Measurements from ENCODE around the gene MYLK. TPM values are rescaled to one million over a fixed set of nuclear protein-coding genes. Genes with fewer than 3 reads are reported as not detected.

MYLK gene
- total and polyA plus RNA-seq, 2 donors (not counting 1 experiment from before 2014, with no cell fraction given): 0.51 TPM; not detected in 1

DNA sequence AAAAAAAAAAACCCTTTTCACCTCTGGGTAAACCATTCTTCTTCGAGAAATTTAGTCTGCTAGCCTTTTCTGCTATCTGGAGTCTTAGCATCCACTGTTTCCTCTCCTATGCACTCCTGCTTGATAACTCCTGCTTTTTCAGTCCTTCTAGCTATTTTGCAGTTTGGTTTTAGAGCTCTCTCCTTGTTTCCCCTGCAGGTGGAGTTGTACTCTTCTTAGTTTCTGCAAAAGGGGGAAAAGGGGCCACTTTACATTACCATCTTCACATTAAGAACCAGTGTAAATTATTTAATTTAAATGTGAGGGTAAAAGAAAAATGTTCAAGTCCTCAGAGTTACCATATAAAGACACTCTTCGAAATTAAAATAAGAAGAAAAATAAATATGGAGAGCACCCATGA, 23.6 kb upstream of the MYLK start:
- ChIA-PET CTCF (interaction anchor here (0.7 kb wide), 1 partner anchor 75 kb away, joined by 4 read pairs; no protein-coding TSS in a partner anchor), POLR2A (no interaction called here)
- no peaks in the 10 kb centered on the region for H3K9me3 Mint-ChIP-seq (ENCODE audit: insufficient read depth)
- no peak overlapping the region for H3K4me3 ChIP-seq (ENCODE audit: control extremely low read depth in 1 of 5, extremely low read depth in 1 of 5, insufficient read depth in 1 of 5, low read depth in 2 of 5, low read length in 4 of 5)
- no peaks in the 10 kb centered on the region for H3K36me3 ChIP-seq (replicated peaks in 1 of 2; ENCODE audit: control extremely low read depth in 1 of 2, control insufficient read depth in 1 of 2, extremely low read depth in 1 of 2, insufficient read depth in 2 of 2, low read length in 1 of 2)
- intact Hi-C loops (cut with micrococcal nuclease): no loop called here
- no peaks in the 10 kb centered on the region for H4K20me1 ChIP-seq (ENCODE audit: control insufficient read depth, insufficient read depth, low read length, poor library complexity, severe bottlenecking)
- no peaks in the 10 kb centered on the region for H3K27me3 Mint-ChIP-seq
- ATAC-seq (ENCODE audit: low read depth) (no peak), DNase-seq (no peak)
- no peaks in the 10 kb centered on the region for H3K4me1 ChIP-seq (ENCODE audit: control insufficient read depth in 2 of 2, insufficient read depth in 2 of 2, low read length in 2 of 2)
- TF ChIP-seq, protein P1, sequence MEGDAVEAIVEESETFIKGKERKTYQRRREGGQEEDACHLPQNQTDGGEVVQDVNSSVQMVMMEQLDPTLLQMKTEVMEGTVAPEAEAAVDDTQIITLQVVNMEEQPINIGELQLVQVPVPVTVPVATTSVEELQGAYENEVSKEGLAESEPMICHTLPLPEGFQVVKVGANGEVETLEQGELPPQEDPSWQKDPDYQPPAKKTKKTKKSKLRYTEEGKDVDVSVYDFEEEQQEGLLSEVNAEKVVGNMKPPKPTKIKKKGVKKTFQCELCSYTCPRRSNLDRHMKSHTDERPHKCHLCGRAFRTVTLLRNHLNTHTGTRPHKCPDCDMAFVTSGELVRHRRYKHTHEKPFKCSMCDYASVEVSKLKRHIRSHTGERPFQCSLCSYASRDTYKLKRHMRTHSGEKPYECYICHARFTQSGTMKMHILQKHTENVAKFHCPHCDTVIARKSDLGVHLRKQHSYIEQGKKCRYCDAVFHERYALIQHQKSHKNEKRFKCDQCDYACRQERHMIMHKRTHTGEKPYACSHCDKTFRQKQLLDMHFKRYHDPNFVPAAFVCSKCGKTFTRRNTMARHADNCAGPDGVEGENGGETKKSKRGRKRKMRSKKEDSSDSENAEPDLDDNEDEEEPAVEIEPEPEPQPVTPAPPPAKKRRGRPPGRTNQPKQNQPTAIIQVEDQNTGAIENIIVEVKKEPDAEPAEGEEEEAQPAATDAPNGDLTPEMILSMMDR (IDR thresholded peaks at IDR 0.05): no peak
- no peak for TF ChIP-seq EZH2 (IDR thresholded peaks at IDR 0.05; ENCODE audit: borderline replicate concordance, insufficient read depth, low read depth, low read length, poor library complexity, severe bottlenecking)
- no peaks in the 10 kb centered on the region for H3K4me1 Mint-ChIP-seq
- WGBS (ENCODE audit: insufficient coverage): 67% methylated on average over 1 of the region's 2 CpGs
- H3K27ac Mint-ChIP-seq: no peak overlapping the region
- no peak overlapping the region for H2AFZ ChIP-seq (ENCODE audit: insufficient read depth, low read depth, low read length, poor library complexity, severe bottlenecking)
- H3K27me3 ChIP-seq (replicated peaks in 1 of 4; ENCODE audit: control extremely low read depth in 1 of 4, control insufficient read depth in 3 of 4, insufficient read depth in 4 of 4, low read length in 3 of 4): no peaks in the 10 kb centered on the region
- no peaks in the 10 kb centered on the region for H3K79me2 ChIP-seq (ENCODE audit: control insufficient read depth, insufficient read depth, low read length)
- H3K9me3 ChIP-seq (ENCODE audit: control extremely low read depth in 1 of 3, control insufficient read depth in 2 of 3, insufficient read depth in 1 of 3, low read length in 2 of 3): no peaks in the 10 kb centered on the region
- H3K27ac ChIP-seq (ENCODE audit: low read length in 2 of 2): no peak overlapping the region
- H3K4me2 ChIP-seq (replicated peaks; ENCODE audit: low read depth, low read length, poor library complexity, severe bottlenecking): no peak overlapping the region
- H3K9ac ChIP-seq (ENCODE audit: low read length): no peak overlapping the region
- no peak overlapping the region for H3K4me3 Mint-ChIP-seq

DNA sequence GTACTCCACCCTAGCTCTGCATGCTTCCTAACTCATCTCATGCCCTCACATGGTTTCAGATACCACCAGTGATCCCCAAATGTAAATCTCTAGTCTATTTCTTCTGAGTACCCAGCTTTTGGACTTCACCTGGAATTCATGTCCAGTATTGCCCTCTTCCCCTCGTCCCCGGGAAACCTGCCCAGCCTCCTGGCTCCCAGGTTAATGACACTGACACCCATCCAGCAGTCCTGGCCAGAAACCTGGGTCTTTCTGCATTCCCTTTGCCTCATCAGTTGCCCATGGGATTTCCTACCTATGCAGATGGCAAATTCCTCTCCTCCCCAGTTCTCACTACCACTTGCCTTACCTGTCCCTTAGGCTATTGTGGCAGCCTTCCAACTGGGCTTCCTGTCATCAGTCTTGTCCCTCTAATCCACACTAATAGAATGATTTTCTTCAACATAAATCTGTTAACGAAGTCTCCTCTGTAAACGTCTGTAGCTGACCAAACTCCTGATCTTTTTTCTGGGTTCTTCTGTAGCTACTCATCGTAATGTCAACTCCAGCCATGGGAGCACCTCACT, 15.3 kb upstream of the MYLK start:
- TF ChIP-seq, protein P1 (IDR thresholded peaks at IDR 0.05): no peak
- TF ChIP-seq EZH2 (IDR thresholded peaks at IDR 0.05; ENCODE audit: borderline replicate concordance, insufficient read depth, low read depth, low read length, poor library complexity, severe bottlenecking): no peak
- POLR2A ChIA-PET: no interaction called here
- 93% methylated on average over 5 of the region's 5 CpGs for WGBS (ENCODE audit: insufficient coverage)

More for the DNA sequence above, 15.3 kb upstream of the MYLK start:
- Histone ChIP-seq H3K4me3 (ENCODE audit: control extremely low read depth in 1 of 5, extremely low read depth in 1 of 5, insufficient read depth in 1 of 5, low read depth in 2 of 5, low read length in 4 of 5) (no peak overlapping the region), H3K9me3 (ENCODE audit: control extremely low read depth in 1 of 3, control insufficient read depth in 2 of 3, insufficient read depth in 1 of 3, low read length in 2 of 3) (peaks cover 0 to 1% (median 0%) of the 10 kb centered on the region in 3 donors), H2AFZ (ENCODE audit: insufficient read depth, low read depth, low read length, poor library complexity, severe bottlenecking) (no peak overlapping the region), H3K27me3 (replicated peaks in 1 of 4; ENCODE audit: control extremely low read depth in 1 of 4, control insufficient read depth in 3 of 4, insufficient read depth in 4 of 4, low read length in 3 of 4) (no peaks in the 10 kb centered on the region), H3K4me2 (replicated peaks; ENCODE audit: low read depth, low read length, poor library complexity, severe bottlenecking) (no peak overlapping the region), H3K9ac (ENCODE audit: low read length) (no peak overlapping the region), H3K79me2 (ENCODE audit: control insufficient read depth, insufficient read depth, low read length) (no peaks in the 10 kb centered on the region), H4K20me1 (ENCODE audit: control insufficient read depth, insufficient read depth, low read length, poor library complexity, severe bottlenecking) (no peaks in the 10 kb centered on the region), H3K4me1 (ENCODE audit: control insufficient read depth in 2 of 2, insufficient read depth in 2 of 2, low read length in 2 of 2) (no peaks in the 10 kb centered on the region), H3K27ac (ENCODE audit: low read length in 2 of 2) (no peak overlapping the region), H3K36me3 (replicated peaks in 1 of 2; ENCODE audit: control extremely low read depth in 1 of 2, control insufficient read depth in 1 of 2, extremely low read depth in 1 of 2, insufficient read depth in 2 of 2, low read length in 1 of 2) (no peaks in the 10 kb centered on the region)
- DNase-seq (no peak), ATAC-seq (ENCODE audit: low read depth) (no peak)
- Mint-ChIP-seq H3K4me3 (no peak overlapping the region), H3K4me1 (peaks cover 2% of the 10 kb centered on the region), H3K27ac (no peak overlapping the region), H3K27me3 (peaks cover 12% of the 10 kb centered on the region), H3K9me3 (ENCODE audit: insufficient read depth) (no peaks in the 10 kb centered on the region)
- CTCF ChIA-PET: no interaction called here
- intact Hi-C loops (cut with micrococcal nuclease): no loop called here

Data from B cell (primary cell).